Coronary artery (tissue), 2 donors: ENCODE measurements around the gene GRIK4.

Experiments
- DNase-seq: peaks from one replicate; pipeline ENCODE4 v3.0.0-alpha.2; 2017; ENCODE audit warnings: low spot score
- H3K27ac ChIP-seq, 2 donors: fragments of 200-600 bp; sonication (generic); one replicate each; pipeline ENCODE4 v1.5.1; 2016 to 2019
- H3K4me3 ChIP-seq: fragments of 200-600 bp; sonication (generic); 2 replicates; pipeline ENCODE4 v1.5.1; 2016; ENCODE audit warnings: mild to moderate bottlenecking, moderate library complexity
- CTCF ChIP-seq: fragments of 200-600 bp; sonication (generic); IDR thresholded peaks from one replicate; pipeline ENCODE4 v1.5.1; 2019; ENCODE audit warnings: antibody characterized with exemption

The GRIK4 gene

DNA sequence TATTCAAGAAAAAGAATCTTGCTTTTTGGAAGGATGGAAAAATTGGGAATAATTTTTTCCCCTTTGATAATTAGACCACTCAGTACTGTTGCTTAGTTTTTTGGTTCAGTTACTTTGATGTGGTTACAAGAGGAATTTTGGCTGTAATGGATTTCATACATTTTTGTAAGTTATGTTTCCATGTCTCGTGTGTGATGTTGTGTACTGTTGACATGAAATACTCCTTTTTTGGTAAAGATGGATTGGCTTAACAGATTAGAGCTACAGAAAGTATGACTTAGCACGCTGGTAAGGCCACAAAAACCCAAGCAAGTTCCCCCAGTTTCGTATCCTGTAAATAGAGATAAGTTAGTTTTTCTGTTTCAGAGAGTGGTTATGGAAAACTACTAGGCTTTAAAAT lies 524.2 kb downstream of the GRIK4 start:
- TF ChIP-seq CTCF, result no peak
- Histone ChIP-seq H3K4me3 (no peak overlapping the region), H3K27ac (no peak overlapping the region)
- no peak for DNase-seq

GRCh38 chr11:121037016-121037415 lies 525.5 kb downstream of the GRIK4 start:
- TF ChIP-seq CTCF, result no peak
- Histone ChIP-seq H3K4me3 (no peak overlapping the region), H3K27ac (no peak overlapping the region)
- no peak for DNase-seq
